Fibroblast of pulmonary artery (primary cell): Measurements from ENCODE around the gene FANCG.

Source experiments
- DNase-seq: peaks from one replicate; pipeline ENCODE4 v3.0.0-alpha.2; 2010; ENCODE audit warnings: low read depth
- H3K4me3 ChIP-seq: replicated peaks from 2 replicates; pipeline ENCODE4 v1.5.1; 2011; ENCODE audit warnings: low read depth, mild to moderate bottlenecking, control low read depth, low read length, moderate library complexity
- TF ChIP-seq, protein P1 (sequence below): IDR thresholded peaks from 2 replicates; pipeline ENCODE4 v1.5.1; 2011; ENCODE audit warnings: mild to moderate bottlenecking, control low read depth, low read length, inconsistent platforms; ENCODE audit errors: missing control alignments

The FANCG gene

DNA sequence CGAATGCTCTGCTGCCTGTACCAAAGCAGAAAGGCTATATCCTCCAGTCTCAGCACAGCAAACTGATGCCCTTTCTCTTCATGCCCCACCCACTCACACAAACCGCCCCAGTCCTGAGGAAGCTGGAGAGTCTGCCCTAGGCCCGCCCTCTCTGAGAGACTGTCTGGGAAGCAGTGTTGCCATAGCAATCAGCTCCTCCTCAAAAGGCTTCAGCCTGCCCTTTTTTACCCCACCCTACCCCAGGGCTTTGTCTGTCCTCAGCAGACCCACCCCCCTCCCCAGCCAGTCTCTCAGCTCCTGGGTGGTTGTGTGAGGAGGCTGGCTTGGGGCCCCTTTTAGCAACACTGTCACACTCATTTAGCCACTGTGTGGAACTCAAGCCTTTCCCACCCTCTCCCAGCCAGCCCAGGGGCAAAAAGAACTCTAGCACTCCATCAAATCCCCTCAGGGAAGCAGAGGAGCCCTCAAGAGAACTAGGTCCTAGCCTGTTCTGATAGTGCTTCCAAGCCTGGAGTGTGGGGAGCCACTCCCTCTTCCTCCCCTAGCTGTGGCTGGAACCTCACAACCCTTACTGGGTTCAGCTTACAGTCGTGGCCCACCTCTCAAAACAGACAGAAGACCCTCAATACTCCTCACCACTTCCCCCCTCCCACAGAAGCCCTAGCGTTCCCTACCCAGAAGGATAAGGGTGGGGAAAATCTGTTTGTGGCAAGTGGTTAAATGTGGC is 34.5 kb upstream of the FANCG start:
- peak; percentile 96 for DNase-seq

DNA sequence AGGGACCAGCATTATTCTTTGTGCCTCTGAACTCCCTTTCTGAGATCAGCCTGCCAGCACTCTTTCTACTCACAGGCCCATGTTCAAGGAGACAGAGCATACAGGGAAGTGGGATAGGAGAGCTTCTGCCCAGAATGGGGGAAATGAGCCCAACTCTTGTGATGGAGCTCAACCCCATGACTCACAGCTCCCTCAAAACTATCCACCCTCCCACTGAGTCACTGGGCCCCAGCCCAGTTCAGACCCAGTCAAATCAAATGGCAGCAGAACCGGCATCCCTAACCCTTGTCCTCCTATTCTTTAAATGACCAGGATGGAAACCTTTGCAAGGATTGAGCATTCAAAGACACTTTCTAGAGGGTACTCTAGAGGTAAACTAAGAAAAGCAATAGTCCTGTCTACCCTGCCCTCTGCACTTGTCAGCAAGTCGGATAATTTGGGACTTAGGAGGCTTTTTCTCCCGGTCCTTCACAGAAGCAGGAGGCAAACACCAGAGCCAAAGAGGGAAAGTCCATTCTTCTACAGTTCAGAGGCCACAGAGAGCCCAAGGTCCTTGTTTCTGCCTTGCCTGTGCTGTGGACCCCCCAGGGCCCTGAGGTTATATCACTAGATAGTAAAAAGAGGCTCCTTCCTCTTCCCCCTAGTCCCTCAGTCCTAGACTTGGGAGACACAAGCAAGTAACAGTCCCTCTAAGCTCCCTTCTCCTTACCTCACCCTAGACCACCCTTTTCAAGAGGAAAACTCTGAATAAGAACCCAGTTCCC is 32.7 kb upstream of the FANCG start:
- TF ChIP-seq, protein P1, sequence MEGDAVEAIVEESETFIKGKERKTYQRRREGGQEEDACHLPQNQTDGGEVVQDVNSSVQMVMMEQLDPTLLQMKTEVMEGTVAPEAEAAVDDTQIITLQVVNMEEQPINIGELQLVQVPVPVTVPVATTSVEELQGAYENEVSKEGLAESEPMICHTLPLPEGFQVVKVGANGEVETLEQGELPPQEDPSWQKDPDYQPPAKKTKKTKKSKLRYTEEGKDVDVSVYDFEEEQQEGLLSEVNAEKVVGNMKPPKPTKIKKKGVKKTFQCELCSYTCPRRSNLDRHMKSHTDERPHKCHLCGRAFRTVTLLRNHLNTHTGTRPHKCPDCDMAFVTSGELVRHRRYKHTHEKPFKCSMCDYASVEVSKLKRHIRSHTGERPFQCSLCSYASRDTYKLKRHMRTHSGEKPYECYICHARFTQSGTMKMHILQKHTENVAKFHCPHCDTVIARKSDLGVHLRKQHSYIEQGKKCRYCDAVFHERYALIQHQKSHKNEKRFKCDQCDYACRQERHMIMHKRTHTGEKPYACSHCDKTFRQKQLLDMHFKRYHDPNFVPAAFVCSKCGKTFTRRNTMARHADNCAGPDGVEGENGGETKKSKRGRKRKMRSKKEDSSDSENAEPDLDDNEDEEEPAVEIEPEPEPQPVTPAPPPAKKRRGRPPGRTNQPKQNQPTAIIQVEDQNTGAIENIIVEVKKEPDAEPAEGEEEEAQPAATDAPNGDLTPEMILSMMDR, result no peak
- DNase-seq, result peak; percentile 67
- H3K4me3 ChIP-seq, result peak overlapping the region; percentile 47

More for the DNA sequence above, 34.5 kb upstream of the FANCG start:
- peak overlapping the region; percentile 92 for H3K4me3 ChIP-seq
- TF ChIP-seq, protein P1, result no peak

DNA sequence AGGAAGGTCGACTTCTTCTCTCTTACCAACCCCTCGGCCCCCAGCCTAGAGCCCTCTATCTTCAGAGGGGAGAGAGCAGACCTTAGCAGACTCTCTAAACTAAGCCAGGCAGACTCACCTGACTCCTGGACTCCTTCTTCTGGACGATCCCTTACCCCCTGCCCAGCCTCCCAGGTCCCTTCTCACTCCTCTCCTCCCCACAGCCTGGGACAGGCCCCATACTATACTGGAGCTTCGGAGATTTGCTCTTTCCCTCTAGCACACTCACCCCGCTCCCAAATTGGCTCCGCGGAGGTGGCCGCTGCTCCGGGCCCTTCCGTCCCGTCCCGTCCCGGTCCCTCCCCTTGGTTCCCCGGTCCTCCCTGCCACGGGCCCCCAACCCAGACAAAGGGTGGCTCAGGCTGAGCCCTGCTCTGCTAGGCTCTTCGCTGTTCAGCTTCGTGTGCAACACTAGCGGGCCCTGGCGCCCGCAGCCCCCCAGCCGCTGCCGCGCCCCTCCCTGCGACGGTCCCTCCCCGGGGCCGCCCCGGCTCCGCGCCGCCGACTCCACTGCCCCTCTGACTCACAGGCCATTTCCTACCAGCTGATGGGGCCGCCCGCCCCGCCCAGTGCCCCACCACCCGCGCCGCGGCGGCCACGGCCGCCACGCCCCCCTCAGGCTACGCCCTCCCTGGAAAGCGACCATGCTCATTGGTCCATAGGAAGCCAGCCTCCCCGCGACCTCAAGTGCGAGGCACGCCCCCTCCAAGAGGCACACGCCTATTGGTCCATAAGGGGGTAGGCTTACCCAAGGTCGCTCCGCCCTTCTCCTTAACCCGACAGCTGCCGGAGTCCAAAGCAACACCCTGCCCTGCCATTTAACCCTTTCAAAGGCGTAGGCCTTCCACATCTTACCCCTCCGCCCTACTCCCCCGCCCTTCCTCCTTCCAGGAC is 31.5 kb upstream of the FANCG start:
- peak overlapping the region; percentile 86 for H3K4me3 ChIP-seq
- TF ChIP-seq, protein P1, result no peak
- DNase-seq, result peak; percentile 99

DNA sequence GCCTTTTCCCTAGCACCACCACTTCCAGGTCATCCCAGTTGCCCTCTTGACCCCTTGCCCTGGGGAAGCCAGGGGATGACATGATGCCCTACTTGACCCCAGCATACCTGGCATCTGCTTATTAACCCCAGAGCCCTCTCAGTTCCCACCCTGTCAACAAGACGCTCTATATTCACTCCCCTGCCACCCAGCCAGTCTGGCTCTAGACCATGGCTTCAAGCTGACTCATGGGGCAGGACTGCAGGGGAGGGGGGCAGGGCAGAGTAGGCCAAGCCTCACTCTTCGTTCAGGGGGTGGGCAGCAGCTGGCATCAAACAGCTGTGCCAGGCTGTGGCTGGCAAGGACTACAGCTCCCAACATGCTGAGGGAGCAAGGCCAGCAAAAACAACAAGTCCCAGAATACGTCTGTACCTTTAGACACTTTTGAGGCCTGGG is 30.6 kb upstream of the FANCG start:
- peak; percentile 42 for DNase-seq
- H3K4me3 ChIP-seq, result peak overlapping the region; percentile 86
- TF ChIP-seq, protein P1, result no peak

DNA sequence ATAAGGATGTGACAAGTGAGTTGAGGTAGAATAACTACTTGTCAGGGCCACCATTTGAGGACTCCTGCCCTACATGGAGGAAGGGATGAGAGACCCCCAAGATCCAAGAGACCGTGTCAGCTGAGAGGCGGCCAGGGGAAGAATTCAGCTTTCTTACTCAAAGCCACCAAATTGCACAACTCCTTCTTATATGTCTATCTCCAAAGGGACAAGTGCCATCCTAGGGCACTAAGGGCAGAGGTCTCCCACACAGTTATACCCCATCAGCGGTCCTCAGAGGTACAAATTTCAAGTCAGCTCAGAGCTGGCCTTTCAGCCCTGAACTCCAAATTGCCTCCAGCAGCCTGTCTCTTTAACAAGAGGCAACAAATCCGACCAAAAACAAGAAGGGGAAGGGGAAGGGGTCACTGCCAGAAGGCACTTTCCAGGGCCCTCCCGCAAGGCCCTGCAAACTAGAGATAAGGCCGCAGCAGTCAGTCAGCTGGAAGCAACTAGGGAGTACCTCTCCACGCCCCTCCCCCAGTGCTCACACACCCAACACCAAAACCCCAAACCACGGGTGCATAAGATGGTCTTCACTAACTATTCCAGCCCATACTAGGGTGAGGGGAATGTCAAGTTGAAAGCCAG is 29.3 kb upstream of the FANCG start:
- H3K4me3 ChIP-seq, result no peak overlapping the region
- TF ChIP-seq, protein P1, result no peak
- no peak for DNase-seq

DNA sequence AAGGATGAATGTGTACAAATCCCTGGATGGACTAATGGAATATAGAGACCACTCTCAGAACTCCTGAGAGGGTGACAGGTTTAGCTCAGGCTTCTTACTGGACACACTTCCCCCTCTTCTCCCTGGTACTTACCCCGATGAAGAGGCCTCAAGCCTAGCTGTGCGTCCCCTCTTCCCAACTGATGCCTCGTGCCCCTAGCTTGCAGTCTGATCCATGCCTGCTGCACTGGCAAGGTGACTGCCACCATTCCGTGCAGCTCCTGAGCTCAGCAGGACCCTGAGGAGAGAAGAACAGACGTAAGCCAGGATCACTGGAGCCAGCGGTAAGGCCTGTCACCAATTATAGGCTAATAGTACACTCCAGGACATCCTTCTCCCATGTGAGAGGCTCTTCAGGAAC is 28.7 kb upstream of the FANCG start:
- no peak overlapping the region for H3K4me3 ChIP-seq
- no peak for DNase-seq
- TF ChIP-seq, protein P1, result no peak
